Measurements from ENCODE around the gene CUL5.

DNA sequence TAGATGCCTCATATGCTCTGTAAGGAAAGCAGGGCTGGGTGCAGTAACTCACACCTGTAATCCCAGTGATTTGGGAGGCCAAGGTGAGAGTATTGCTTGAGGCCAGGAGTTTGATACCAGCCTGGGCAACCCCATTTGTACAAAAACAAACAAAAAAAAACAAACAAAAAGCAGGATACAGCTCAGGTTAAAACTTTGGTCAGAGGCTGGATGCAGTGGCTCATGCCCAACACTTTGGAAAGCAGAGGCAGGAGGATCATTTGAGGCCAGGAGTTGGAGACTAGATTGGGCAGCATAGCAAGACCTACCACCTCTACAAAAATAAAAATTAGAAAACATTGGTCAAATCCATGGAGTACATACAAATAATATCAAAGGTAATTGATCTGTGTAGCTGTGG, 7.9 kb downstream of the CUL5 start:
- TF ChIP-seq, protein P1, sequence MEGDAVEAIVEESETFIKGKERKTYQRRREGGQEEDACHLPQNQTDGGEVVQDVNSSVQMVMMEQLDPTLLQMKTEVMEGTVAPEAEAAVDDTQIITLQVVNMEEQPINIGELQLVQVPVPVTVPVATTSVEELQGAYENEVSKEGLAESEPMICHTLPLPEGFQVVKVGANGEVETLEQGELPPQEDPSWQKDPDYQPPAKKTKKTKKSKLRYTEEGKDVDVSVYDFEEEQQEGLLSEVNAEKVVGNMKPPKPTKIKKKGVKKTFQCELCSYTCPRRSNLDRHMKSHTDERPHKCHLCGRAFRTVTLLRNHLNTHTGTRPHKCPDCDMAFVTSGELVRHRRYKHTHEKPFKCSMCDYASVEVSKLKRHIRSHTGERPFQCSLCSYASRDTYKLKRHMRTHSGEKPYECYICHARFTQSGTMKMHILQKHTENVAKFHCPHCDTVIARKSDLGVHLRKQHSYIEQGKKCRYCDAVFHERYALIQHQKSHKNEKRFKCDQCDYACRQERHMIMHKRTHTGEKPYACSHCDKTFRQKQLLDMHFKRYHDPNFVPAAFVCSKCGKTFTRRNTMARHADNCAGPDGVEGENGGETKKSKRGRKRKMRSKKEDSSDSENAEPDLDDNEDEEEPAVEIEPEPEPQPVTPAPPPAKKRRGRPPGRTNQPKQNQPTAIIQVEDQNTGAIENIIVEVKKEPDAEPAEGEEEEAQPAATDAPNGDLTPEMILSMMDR (IDR thresholded peaks at IDR 0.05; ENCODE audit: low read depth, low read length): no peak
- no peak for TF ChIP-seq EZH2phosphoT487 (IDR thresholded peaks at IDR 0.05; ENCODE audit: low read depth)

All from OCI-LY3 (cell line).